HL-60 (cell line): ENCODE results near the gene AAK1.

Experiments used
- DNase-seq, 2 experiments: peaks; one replicate each; pipeline ENCODE4 v3.0.0-alpha.2; 2010 to 2020; ENCODE audit warnings: low read depth in 1 of 2, low spot score in 1 of 2
- H3K27ac ChIP-seq: fragments of 250-450 bp; sonication (Bioruptor Pico); replicated peaks from 2 replicates; pipeline ENCODE4 v1.5.1; 2020; ENCODE audit warnings: mild to moderate bottlenecking, moderate library complexity
- H3K27me3 ChIP-seq: fragments of 250-450 bp; sonication (Bioruptor Pico); 2 replicates; pipeline ENCODE4 v1.5.1; 2021; ENCODE audit warnings: mild to moderate bottlenecking, moderate library complexity; ENCODE audit not compliant: insufficient read depth, poor library complexity, severe bottlenecking
- H3K4me3 ChIP-seq: replicated peaks from 2 replicates; pipeline ENCODE4 v1.5.1; 2011; ENCODE audit warnings: mild to moderate bottlenecking, control low read depth, low read length; ENCODE audit not compliant: insufficient read depth
- GABPA ChIP-seq: IDR thresholded peaks from 2 replicates; pipeline ENCODE4 v1.6.1; 2012; ENCODE audit warnings: low read depth
- POLR2AphosphoS5 ChIP-seq: IDR thresholded peaks from 2 replicates; pipeline ENCODE4 v1.6.1; 2012; ENCODE audit warnings: low read depth
- REST ChIP-seq: IDR thresholded peaks from 2 replicates; pipeline ENCODE4 v1.6.1; 2012; ENCODE audit warnings: low read depth; ENCODE audit not compliant: insufficient replicate concordance
- SPI1 ChIP-seq: IDR thresholded peaks from 2 replicates; pipeline ENCODE4 v1.6.1; 2012; ENCODE audit warnings: low read depth, mild to moderate bottlenecking, borderline replicate concordance
- long read RNA-seq: library from polyadenylated mRNA; unstranded; transcript quantifications from one replicate; pipeline ENCODE4 v2.0.0, GENCODE V29; 2020
- TF ChIP-seq, protein P1 (sequence below): IDR thresholded peaks from one replicate; pipeline ENCODE4 v1.5.1; 2011; ENCODE audit warnings: low read length, control low read depth, inconsistent platforms; ENCODE audit not compliant: insufficient read depth

The AAK1 gene
- long read RNA-seq, partial matches to known transcripts, result 2 of 9 reads
- long read RNA-seq, other reads (novel, unspliced or antisense), result 7 of 9 reads

- peak; percentile 82 to 89 for DNase-seq
- Histone ChIP-seq H3K27me3 (no peaks in the 10 kb centered on the region), H3K4me3 (peak within 1 kb of the TSS; percentile 90), H3K27ac (peak within 1 kb of the TSS; percentile 98)
- TF ChIP-seq, protein P1, sequence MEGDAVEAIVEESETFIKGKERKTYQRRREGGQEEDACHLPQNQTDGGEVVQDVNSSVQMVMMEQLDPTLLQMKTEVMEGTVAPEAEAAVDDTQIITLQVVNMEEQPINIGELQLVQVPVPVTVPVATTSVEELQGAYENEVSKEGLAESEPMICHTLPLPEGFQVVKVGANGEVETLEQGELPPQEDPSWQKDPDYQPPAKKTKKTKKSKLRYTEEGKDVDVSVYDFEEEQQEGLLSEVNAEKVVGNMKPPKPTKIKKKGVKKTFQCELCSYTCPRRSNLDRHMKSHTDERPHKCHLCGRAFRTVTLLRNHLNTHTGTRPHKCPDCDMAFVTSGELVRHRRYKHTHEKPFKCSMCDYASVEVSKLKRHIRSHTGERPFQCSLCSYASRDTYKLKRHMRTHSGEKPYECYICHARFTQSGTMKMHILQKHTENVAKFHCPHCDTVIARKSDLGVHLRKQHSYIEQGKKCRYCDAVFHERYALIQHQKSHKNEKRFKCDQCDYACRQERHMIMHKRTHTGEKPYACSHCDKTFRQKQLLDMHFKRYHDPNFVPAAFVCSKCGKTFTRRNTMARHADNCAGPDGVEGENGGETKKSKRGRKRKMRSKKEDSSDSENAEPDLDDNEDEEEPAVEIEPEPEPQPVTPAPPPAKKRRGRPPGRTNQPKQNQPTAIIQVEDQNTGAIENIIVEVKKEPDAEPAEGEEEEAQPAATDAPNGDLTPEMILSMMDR, result no peak
- TF ChIP-seq REST (peak; percentile 8), GABPA (peak; percentile 84), SPI1 (peak; percentile 36; the same call in 1 of the 2 replicates), POLR2AphosphoS5 (peak; percentile 51; the same call in 1 of the 2 replicates)
Measured at GRCh38 chr2:69643602-69644505, at the start of gene AAK1. Gene AAK1 (minus strand): TSS chr2:69643739. CDS start chr2:69643040, 699 bp downstream.

DNA sequence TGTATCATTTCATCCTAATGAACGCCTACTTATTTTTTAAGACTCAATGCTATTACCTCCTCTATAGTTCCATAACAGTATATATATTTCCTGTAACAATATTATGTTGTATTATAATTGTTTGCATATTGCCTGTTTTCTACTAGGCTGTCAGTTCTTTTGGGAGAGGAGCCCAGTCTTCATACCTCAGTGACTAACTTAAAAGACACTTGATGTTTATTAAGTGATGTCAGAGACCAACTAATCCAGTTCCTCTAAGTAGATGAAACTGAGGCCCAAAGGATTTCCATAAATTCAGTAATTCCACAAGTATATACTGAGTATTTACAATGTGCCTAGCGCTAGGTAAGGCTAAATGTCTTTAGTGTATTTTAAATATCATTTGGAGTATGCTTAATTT, 48.9 kb upstream of the AAK1 start:
- Histone ChIP-seq H3K27ac (peak overlapping the region; percentile 80; the same call in 1 of the 2 replicates), H3K27me3 (no peaks in the 10 kb centered on the region)
- TF ChIP-seq POLR2AphosphoS5 (no peak), GABPA (no peak), SPI1 (no peak), REST (no peak)
- TF ChIP-seq, protein P1, result no peak

DNA sequence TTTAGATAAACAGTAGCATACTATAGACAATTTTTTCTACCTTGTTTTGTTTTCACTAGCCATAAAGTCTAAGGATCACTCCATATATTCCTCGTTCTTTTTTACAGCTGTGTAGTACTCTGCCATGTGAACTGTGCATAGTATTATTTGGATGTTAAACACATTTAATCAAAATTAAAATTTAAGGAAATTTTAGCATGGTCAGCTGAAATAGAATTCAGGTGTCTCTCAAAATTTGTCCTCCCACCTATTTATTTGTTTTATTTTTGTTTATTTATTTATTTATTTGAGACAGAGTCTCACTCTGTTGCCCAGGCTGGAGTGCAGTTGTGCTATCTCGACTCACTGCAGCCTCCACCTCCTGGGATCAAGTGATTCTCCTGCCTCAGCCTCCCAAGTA, 46.4 kb upstream of the AAK1 start:
- Histone ChIP-seq H3K27me3 (no peaks in the 10 kb centered on the region), H3K27ac (no peak overlapping the region), H3K4me3 (no peak overlapping the region)
- TF ChIP-seq REST (no peak), GABPA (no peak), SPI1 (no peak), POLR2AphosphoS5 (no peak)
- TF ChIP-seq, protein P1, result no peak
- DNase-seq, result no peak

More for the DNA sequence above, 48.9 kb upstream of the AAK1 start:
- H3K4me3 ChIP-seq, result no peak overlapping the region
- no peak for DNase-seq
